ENCODE results near the gene F8. TPM values are rescaled to one million over a fixed set of nuclear protein-coding genes. Genes with fewer than 3 reads are reported as not detected.

Gene F8
- polyA plus RNA-seq, 1 donor from 2014 or later: 2.1 TPM

DNA sequence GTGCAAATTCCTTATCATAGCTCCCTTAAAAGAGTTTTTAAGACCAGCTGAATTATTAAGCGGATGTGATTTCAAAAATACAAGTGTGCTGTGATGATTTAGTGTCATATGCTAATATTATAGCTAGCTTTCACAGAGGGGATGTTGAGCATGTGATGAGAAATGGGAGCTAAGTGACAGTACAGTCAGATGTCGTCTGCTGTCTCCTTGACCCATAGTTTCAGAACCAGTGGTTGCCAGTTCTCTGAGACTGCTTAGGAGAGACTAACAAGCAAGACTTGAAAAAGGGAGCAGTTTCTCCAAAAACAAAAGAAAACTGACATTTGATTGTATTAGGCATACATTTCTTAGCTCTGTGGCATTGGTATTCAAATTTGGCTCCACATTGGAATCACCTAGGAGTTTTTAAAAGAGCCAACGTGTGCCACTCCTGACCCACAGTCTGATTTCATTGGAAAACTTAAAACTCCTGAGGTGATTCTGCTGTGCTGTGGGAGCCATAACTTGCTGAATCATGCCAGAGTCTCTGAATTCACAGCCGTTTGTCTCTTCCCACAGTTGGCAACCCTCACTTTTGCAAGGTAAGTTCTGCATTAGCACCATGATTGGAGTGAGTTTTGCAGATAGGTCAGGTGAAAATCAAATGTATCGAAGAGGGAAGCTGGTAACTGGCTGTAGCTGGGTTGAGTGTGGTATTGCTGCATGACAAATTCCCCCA is 24.4 kb upstream of the F8 start:
- TF ChIP-seq RAD21 (conservative IDR thresholded peaks at IDR 0.05) (no peak), POLR2AphosphoS5 (IDR thresholded peaks at IDR 0.05) (no peak), MXI1 (conservative IDR thresholded peaks at IDR 0.05; ENCODE audit: poor library complexity, severe bottlenecking) (no peak), EZH2 (IDR thresholded peaks at IDR 0.05; ENCODE audit: borderline replicate concordance, insufficient read depth, low read length, poor library complexity, severe bottlenecking) (no peak), TAF1 (IDR thresholded peaks at IDR 0.05; ENCODE audit: low read depth) (no peak), EP300 (conservative IDR thresholded peaks at IDR 0.05; ENCODE audit: poor library complexity, severe bottlenecking) (no peak), SMC3 (conservative IDR thresholded peaks at IDR 0.05; ENCODE audit: poor library complexity) (no peak)
- TF ChIP-seq, protein P1, sequence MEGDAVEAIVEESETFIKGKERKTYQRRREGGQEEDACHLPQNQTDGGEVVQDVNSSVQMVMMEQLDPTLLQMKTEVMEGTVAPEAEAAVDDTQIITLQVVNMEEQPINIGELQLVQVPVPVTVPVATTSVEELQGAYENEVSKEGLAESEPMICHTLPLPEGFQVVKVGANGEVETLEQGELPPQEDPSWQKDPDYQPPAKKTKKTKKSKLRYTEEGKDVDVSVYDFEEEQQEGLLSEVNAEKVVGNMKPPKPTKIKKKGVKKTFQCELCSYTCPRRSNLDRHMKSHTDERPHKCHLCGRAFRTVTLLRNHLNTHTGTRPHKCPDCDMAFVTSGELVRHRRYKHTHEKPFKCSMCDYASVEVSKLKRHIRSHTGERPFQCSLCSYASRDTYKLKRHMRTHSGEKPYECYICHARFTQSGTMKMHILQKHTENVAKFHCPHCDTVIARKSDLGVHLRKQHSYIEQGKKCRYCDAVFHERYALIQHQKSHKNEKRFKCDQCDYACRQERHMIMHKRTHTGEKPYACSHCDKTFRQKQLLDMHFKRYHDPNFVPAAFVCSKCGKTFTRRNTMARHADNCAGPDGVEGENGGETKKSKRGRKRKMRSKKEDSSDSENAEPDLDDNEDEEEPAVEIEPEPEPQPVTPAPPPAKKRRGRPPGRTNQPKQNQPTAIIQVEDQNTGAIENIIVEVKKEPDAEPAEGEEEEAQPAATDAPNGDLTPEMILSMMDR (IDR thresholded peaks at IDR 0.05; ENCODE audit: poor library complexity, severe bottlenecking): no peak
- TF ChIP-seq, protein P2, sequence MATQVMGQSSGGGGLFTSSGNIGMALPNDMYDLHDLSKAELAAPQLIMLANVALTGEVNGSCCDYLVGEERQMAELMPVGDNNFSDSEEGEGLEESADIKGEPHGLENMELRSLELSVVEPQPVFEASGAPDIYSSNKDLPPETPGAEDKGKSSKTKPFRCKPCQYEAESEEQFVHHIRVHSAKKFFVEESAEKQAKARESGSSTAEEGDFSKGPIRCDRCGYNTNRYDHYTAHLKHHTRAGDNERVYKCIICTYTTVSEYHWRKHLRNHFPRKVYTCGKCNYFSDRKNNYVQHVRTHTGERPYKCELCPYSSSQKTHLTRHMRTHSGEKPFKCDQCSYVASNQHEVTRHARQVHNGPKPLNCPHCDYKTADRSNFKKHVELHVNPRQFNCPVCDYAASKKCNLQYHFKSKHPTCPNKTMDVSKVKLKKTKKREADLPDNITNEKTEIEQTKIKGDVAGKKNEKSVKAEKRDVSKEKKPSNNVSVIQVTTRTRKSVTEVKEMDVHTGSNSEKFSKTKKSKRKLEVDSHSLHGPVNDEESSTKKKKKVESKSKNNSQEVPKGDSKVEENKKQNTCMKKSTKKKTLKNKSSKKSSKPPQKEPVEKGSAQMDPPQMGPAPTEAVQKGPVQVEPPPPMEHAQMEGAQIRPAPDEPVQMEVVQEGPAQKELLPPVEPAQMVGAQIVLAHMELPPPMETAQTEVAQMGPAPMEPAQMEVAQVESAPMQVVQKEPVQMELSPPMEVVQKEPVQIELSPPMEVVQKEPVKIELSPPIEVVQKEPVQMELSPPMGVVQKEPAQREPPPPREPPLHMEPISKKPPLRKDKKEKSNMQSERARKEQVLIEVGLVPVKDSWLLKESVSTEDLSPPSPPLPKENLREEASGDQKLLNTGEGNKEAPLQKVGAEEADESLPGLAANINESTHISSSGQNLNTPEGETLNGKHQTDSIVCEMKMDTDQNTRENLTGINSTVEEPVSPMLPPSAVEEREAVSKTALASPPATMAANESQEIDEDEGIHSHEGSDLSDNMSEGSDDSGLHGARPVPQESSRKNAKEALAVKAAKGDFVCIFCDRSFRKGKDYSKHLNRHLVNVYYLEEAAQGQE (IDR thresholded peaks at IDR 0.05; ENCODE audit: borderline replicate concordance): no peak
- H3K9ac ChIP-seq (ENCODE audit: low read length): no peak overlapping the region
- H3K9me2 ChIP-seq (ENCODE audit: insufficient read depth, low read length): no peaks in the 10 kb centered on the region
- no peaks in the 10 kb centered on the region for H3K27me3 ChIP-seq (ENCODE audit: insufficient read depth, low read depth, low read length)
- no peaks in the 10 kb centered on the region for H3K36me3 ChIP-seq (ENCODE audit: insufficient read depth, low read length)
- H3F3A ChIP-seq (ENCODE audit: insufficient read depth, low read length, poor library complexity, severe bottlenecking): no peaks in the 10 kb centered on the region
- H3K4me2 ChIP-seq (ENCODE audit: low read length): no peak overlapping the region
- no peaks in the 10 kb centered on the region for H4K20me1 ChIP-seq (ENCODE audit: insufficient read depth)
- no peak overlapping the region for H2AFZ ChIP-seq (ENCODE audit: low read depth, low read length)
- H3K9me3 ChIP-seq (ENCODE audit: low read length): no peaks in the 10 kb centered on the region
- H3K79me2 ChIP-seq (replicated peaks; ENCODE audit: insufficient read depth, low read length): no peaks in the 10 kb centered on the region
- H3K4me3 ChIP-seq (ENCODE audit: low read length): no peak overlapping the region
- H3K27ac ChIP-seq (ENCODE audit: low read length): no peak overlapping the region

DNA sequence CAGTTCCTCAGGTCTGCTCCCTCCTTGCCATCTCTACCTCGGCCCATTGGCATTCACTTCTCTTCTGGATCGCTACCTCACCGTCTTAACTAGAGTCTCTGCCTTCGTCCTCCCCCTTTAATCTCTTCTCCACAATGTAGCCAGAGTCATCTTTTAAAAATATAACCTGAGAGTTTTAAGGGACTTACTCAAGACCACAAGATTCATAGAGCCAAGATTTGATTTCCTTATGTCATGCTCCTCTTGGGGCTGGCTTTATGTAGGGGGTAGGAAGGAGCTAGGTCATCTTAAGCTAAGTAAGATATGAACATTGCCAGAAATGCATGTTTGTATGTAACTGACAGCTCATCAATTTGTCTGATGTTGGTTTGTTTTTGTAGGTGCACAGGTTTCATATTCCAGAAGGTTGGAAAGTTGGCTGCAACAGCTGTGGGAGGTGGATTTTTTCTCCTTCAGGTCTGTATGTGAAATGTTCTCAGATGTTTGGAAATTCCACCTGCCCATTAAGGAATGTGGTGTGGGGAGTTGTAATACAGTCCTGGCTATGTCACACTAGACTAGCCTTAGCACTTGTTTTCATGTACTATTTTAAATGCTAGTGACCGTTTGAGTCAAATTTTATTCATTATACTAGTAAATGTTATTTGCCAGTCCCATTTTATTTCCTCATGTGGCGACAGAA is 23.7 kb upstream of the F8 start:
- no peak overlapping the region for H2AFZ ChIP-seq (ENCODE audit: low read depth, low read length)
- H3F3A ChIP-seq (ENCODE audit: insufficient read depth, low read length, poor library complexity, severe bottlenecking): no peaks in the 10 kb centered on the region
- H3K9me3 ChIP-seq (ENCODE audit: low read length): no peaks in the 10 kb centered on the region
- H3K4me3 ChIP-seq (ENCODE audit: low read length): no peak overlapping the region
- no peak overlapping the region for H3K27ac ChIP-seq (ENCODE audit: low read length)
- H4K20me1 ChIP-seq (ENCODE audit: insufficient read depth): no peaks in the 10 kb centered on the region
- H3K36me3 ChIP-seq (ENCODE audit: insufficient read depth, low read length): no peaks in the 10 kb centered on the region
- H3K9me2 ChIP-seq (ENCODE audit: insufficient read depth, low read length): no peaks in the 10 kb centered on the region
- H3K9ac ChIP-seq (ENCODE audit: low read length): no peak overlapping the region
- no peak for TF ChIP-seq TAF1 (IDR thresholded peaks at IDR 0.05; ENCODE audit: low read depth)
- TF ChIP-seq, protein P1 (IDR thresholded peaks at IDR 0.05; ENCODE audit: poor library complexity, severe bottlenecking): no peak
- no peak for TF ChIP-seq MXI1 (conservative IDR thresholded peaks at IDR 0.05; ENCODE audit: poor library complexity, severe bottlenecking)
- no peak for TF ChIP-seq RAD21 (conservative IDR thresholded peaks at IDR 0.05)
- no peak for TF ChIP-seq EZH2 (IDR thresholded peaks at IDR 0.05; ENCODE audit: borderline replicate concordance, insufficient read depth, low read length, poor library complexity, severe bottlenecking)
- TF ChIP-seq, protein P2 (IDR thresholded peaks at IDR 0.05; ENCODE audit: borderline replicate concordance): no peak
- no peak for TF ChIP-seq EP300 (conservative IDR thresholded peaks at IDR 0.05; ENCODE audit: poor library complexity, severe bottlenecking)
- no peak for TF ChIP-seq POLR2AphosphoS5 (IDR thresholded peaks at IDR 0.05)
- TF ChIP-seq SMC3 (conservative IDR thresholded peaks at IDR 0.05; ENCODE audit: poor library complexity): no peak
- no peaks in the 10 kb centered on the region for H3K27me3 ChIP-seq (ENCODE audit: insufficient read depth, low read depth, low read length)
- H3K79me2 ChIP-seq (replicated peaks; ENCODE audit: insufficient read depth, low read length): no peaks in the 10 kb centered on the region
- H3K4me2 ChIP-seq (ENCODE audit: low read length): no peak overlapping the region
